IMR-90 (cell line): ENCODE results near the gene BICD2. TPM values are rescaled to one million over a fixed set of nuclear protein-coding genes. Genes with fewer than 3 reads are reported as not detected.

Source experiments
- ATAC-seq: fragments of 200-7000 bp; cut with Tn5 transposase; 2 replicates; pipeline ENCODE4 v1.9.1; 2020; ENCODE audit warnings: low read depth, mild to moderate bottlenecking, moderate library complexity
- BruUV-seq: library from RNA; stranded (reverse); fragments of 400-500 nt; replicated peaks from 2 replicates; lab custom pipeline; 2021; lab: Mats Ljungman, UMichigan
- CTCF ChIA-PET: fragments of 300-600 bp; formaldehyde crosslinking; extraction: SDS; loops from one replicate; lab custom pipeline; 2021; ENCODE audit warnings: antibody characterized with exemption; lab: Yijun Ruan, JAX
- POLR2A ChIA-PET: fragments of 300-600 bp; sonication (Branson Sonifier 250); formaldehyde crosslinking; loops from one replicate; lab custom pipeline; 2022; ENCODE audit warnings: antibody characterized with exemption; ENCODE audit not compliant: unreplicated experiment; lab: Charles Lee
- DNase-seq: peaks from one replicate; pipeline ENCODE4 v3.0.0; 2013
- H2AFZ ChIP-seq: replicated peaks from 2 replicates; pipeline ENCODE3; 2013; ENCODE audit warnings: low read length, mild to moderate bottlenecking; ENCODE audit not compliant: poor library complexity
- H2AK5ac ChIP-seq: 2 replicates; pipeline ENCODE4 v1.6.1; 2013; ENCODE audit warnings: low read depth, low read length, inconsistent platforms
- H2AK9ac ChIP-seq: replicated peaks from 2 replicates; pipeline ENCODE3; 2013; ENCODE audit warnings: mild to moderate bottlenecking, low read depth, low read length, moderate library complexity; ENCODE audit not compliant: poor library complexity
- H2BK120ac ChIP-seq: 2 replicates; pipeline ENCODE4 v1.6.1; 2013; ENCODE audit warnings: low read depth, low read length, inconsistent platforms
- H2BK15ac ChIP-seq: 3 replicates; pipeline ENCODE4 v1.6.1; 2013; ENCODE audit warnings: low read depth, low read length, inconsistent platforms
- H2BK20ac ChIP-seq: 2 replicates; pipeline ENCODE4 v1.6.1; 2013; ENCODE audit warnings: low read depth, mild to moderate bottlenecking, inconsistent platforms, low read length, moderate library complexity
- H2BK5ac ChIP-seq: 2 replicates; pipeline ENCODE4 v1.6.1; 2013; ENCODE audit warnings: mild to moderate bottlenecking, low read depth, low read length, inconsistent platforms; ENCODE audit not compliant: poor library complexity, severe bottlenecking
- H3K14ac ChIP-seq: replicated peaks from 2 replicates; pipeline ENCODE4 v1.6.1; 2013; ENCODE audit warnings: low read depth, low read length, inconsistent platforms
- H3K18ac ChIP-seq: 2 replicates; pipeline ENCODE4 v1.6.1; 2013; ENCODE audit warnings: low read depth, low read length, control low read depth
- H3K23ac ChIP-seq: 2 replicates; pipeline ENCODE4 v1.6.1; 2013; ENCODE audit warnings: low read depth, low read length, inconsistent platforms
- H3K27ac ChIP-seq: 2 replicates; pipeline ENCODE4 v1.5.1; 2013; ENCODE audit warnings: mild to moderate bottlenecking, control low read depth, low read length; ENCODE audit not compliant: insufficient read depth
- H3K27me3 ChIP-seq: 2 replicates; pipeline ENCODE4 v1.6.1; 2013; ENCODE audit warnings: low read length; ENCODE audit not compliant: control insufficient read depth, insufficient read depth
- H3K36me3 ChIP-seq: 2 replicates; pipeline ENCODE4 v1.6.1; 2013; ENCODE audit warnings: low read length, mixed read lengths; ENCODE audit not compliant: control insufficient read depth, insufficient read depth
- H3K4ac ChIP-seq: 2 replicates; pipeline ENCODE4 v1.6.1; 2013; ENCODE audit warnings: low read depth, low read length, inconsistent platforms
- H3K4me1 ChIP-seq: 2 replicates; pipeline ENCODE4 v1.6.1; 2013; ENCODE audit warnings: low read length, mixed read lengths; ENCODE audit not compliant: control insufficient read depth, insufficient read depth
- H3K4me2 ChIP-seq: 2 replicates; pipeline ENCODE4 v1.6.1; 2013; ENCODE audit warnings: low read depth, mild to moderate bottlenecking, control low read depth, low read length, moderate library complexity
- H3K4me3 ChIP-seq: 2 replicates; pipeline ENCODE4 v1.5.1; 2013; ENCODE audit warnings: low read depth, mild to moderate bottlenecking, control low read depth, low read length, moderate library complexity; ENCODE audit not compliant: insufficient read depth
- H3K56ac ChIP-seq: 2 replicates; pipeline ENCODE4 v1.6.1; 2013; ENCODE audit warnings: low read length, inconsistent platforms; ENCODE audit not compliant: insufficient read depth; ENCODE audit errors: extremely low read depth
- H3K79me1 ChIP-seq, 2 experiments: 2 replicates each; pipeline ENCODE4 v1.6.1; 2013; ENCODE audit warnings: low read length in 2 of 2, inconsistent platforms in 1 of 2, low read depth in 1 of 2
- H3K9ac ChIP-seq: 2 replicates; pipeline ENCODE4 v1.6.1; 2013; ENCODE audit warnings: low read depth, low read length, control low read depth
- H3K9me1 ChIP-seq: 2 replicates; pipeline ENCODE4 v1.6.1; 2013; ENCODE audit warnings: low read length, inconsistent platforms; ENCODE audit not compliant: insufficient read depth
- H3K9me3 ChIP-seq: 2 replicates; pipeline ENCODE4 v1.6.1; 2013; ENCODE audit warnings: low read length; ENCODE audit not compliant: control insufficient read depth, insufficient read depth
- H4K20me1 ChIP-seq: 2 replicates; pipeline ENCODE4 v1.6.1; 2013; ENCODE audit warnings: low read length, inconsistent platforms; ENCODE audit not compliant: insufficient read depth
- H4K5ac ChIP-seq: 2 replicates; pipeline ENCODE4 v1.6.1; 2013; ENCODE audit warnings: mild to moderate bottlenecking, low read depth, low read length, control low read depth
- H4K8ac ChIP-seq, 2 experiments: 2 replicates each; pipeline ENCODE4 v1.6.1; 2013; ENCODE audit warnings: low read depth in 2 of 2, low read length in 2 of 2, control low read depth in 1 of 2, inconsistent platforms in 1 of 2
- H4K91ac ChIP-seq: 2 replicates; pipeline ENCODE4 v1.6.1; 2013; ENCODE audit warnings: low read depth, low read length, inconsistent platforms; ENCODE audit not compliant: insufficient read depth
- BHLHE40 ChIP-seq: fragments of 150-350 bp; IDR thresholded peaks from 2 replicates; pipeline ENCODE4 v1.6.1; 2016; ENCODE audit warnings: mild to moderate bottlenecking, low read depth, low read length
- CHD1 ChIP-seq: IDR thresholded peaks from 2 replicates; pipeline ENCODE4 v1.6.1; 2012; ENCODE audit warnings: low read depth, low read length, improper control_type of control experiment
- FOS ChIP-seq: fragments of 150-350 bp; IDR thresholded peaks from 2 replicates; pipeline ENCODE4 v1.6.1; 2016; ENCODE audit warnings: low read depth, low read length
- MXI1 ChIP-seq: IDR thresholded peaks from 2 replicates; pipeline ENCODE4 v1.6.1; 2012; ENCODE audit warnings: low read depth, mild to moderate bottlenecking, low read length, moderate library complexity, borderline replicate concordance
- WGBS, 2 experiments: methylation state at CpG; one replicate each; pipeline versions ENCODE4 v1.1.5 to v1.1.7; 2013; ENCODE audit warnings: missing lambda C conversion rate in 2 of 2; ENCODE audit not compliant: insufficient read length in 1 of 2; ENCODE audit errors: extremely low coverage in 2 of 2; 5-methylcytosine and 5-hydroxymethylcytosine counted together
- dilution Hi-C: fragments of 300-500 bp; cut with HindIII; formaldehyde crosslinking; loops from one replicate; pipeline ENCODE4 v1.14.3; 2018; ENCODE audit warnings: low sequenced_read_pairs; ENCODE audit not compliant: unreplicated experiment
- in situ Hi-C: fragments of 300-500 bp; cut with MboI; formaldehyde crosslinking; loops from 3 replicates; pipeline ENCODE4 v1.14.3; 2019; ENCODE audit warnings: low sequenced_read_pairs, inconsistent platforms, mixed read lengths
- intact Hi-C: fragments of 100-400 bp; cut with micrococcal nuclease; formaldehyde crosslinking; loops from 2 replicates; pipeline ENCODE4 v1.10.0; 2022
- polyA plus RNA-seq, 3 experiments: library from polyadenylated mRNA; depleted of rRNA; stranded (reverse); fragments of >200 nt; gene quantifications; 2 replicates each; pipeline ENCODE4 v1.2.3, GENCODE V29; 2012; ENCODE audit warnings: low replicate concordance in 1 of 3
- total RNA-seq: library from RNA; depleted of rRNA; stranded (reverse); fragments of >200 nt; gene quantifications from 2 replicates; pipeline ENCODE4 v1.2.3, GENCODE V29; 2012

The BICD2 gene
- total and polyA plus RNA-seq, 2 of the 4 experiments (the other 2 are of a cell fraction): 21.5 to 35.7 TPM

DNA sequence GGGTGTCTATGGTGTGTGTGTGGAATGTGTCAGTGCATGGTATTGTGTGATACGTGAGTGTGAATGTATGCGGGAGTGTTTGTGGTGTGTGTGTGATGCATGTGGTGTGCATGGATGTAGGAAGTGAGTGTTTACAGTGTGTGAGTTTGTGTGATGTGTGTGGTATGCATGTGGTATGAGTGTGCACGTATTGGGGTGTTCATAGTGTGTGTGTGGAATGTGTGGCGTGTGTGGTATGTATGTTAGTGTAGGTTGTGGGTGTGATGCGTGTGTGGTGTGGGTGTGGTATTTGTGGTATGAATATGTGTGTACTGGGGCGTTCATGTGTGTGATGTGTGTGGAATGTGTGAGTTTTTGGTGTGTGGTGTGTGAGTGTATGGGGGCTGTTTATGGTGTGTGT is 40.1 kb upstream of the BICD2 start:
- Histone ChIP-seq H3K18ac (no peak overlapping the region), H3K9me3 (no peaks in the 10 kb centered on the region; the same call in 1 of the 2 replicates), H4K5ac (no peak overlapping the region), H2BK20ac (no peak overlapping the region), H3K27me3 (peaks cover 55% of the 10 kb centered on the region), H4K8ac (no peak overlapping the region), H3K9me1 (0 out of 2 replicates have a peak, but pooled peaks cover 10% of the 10 kb centered on the region), H2AFZ (no peak overlapping the region), H3K4me2 (no peak overlapping the region), H2BK120ac (no peak overlapping the region), H3K36me3 (no peaks in the 10 kb centered on the region), H4K20me1 (no peaks in the 10 kb centered on the region), H3K79me1 (no peaks in the 10 kb centered on the region), H3K56ac (no peak overlapping the region), H3K9ac (no peak overlapping the region), H2AK9ac (no peak overlapping the region), H2BK15ac (no peak overlapping the region), H3K23ac (no peak overlapping the region), H3K4ac (no peak overlapping the region), H3K4me3 (no peak overlapping the region), H3K14ac (no peak overlapping the region), H2BK5ac (peak overlapping the region; percentile 83), H3K4me1 (peaks cover 1% of the 10 kb centered on the region; the same call in 1 of the 2 replicates), H3K27ac (no peak overlapping the region), H4K91ac (no peak overlapping the region), H2AK5ac (no peak overlapping the region)
- CTCF ChIA-PET: no interaction called here
- TF ChIP-seq CHD1 (no peak), FOS (no peak), BHLHE40 (no peak), MXI1 (no peak)
- DNase-seq (no peak), ATAC-seq (no peak)
- POLR2A ChIA-PET: no interaction called here
- in situ Hi-C loops (no loop called here), intact Hi-C loops (no loop called here), dilution Hi-C loops (no loop called here)
- BruUV-seq: no TSS peak
- WGBS, 2 experiments: 70% methylated on average over 5 of the region's 6 CpGs; no CpG with 5 or more reads in 1 of the 2 experiments
